ENCODE data around the gene SPTB.

Gene SPTB

GRCh38 chr14:64767215-64767964 is 112.3 kb downstream of the SPTB start:
- H3K4me3 ChIP-seq (replicated peaks in 1 of 2; ENCODE audit: low read depth in 2 of 2, low read length in 2 of 2), result no peak overlapping the region
- DNase-seq (ENCODE audit: low read depth in 2 of 2), result no peak
- no peak for TF ChIP-seq CTCF (IDR thresholded peaks at IDR 0.05; ENCODE audit: low read depth, low read length)

GRCh38 chr14:64766430-64767151 is 113.1 kb downstream of the SPTB start:
- no peak for TF ChIP-seq CTCF (IDR thresholded peaks at IDR 0.05; ENCODE audit: low read depth, low read length)
- H3K4me3 ChIP-seq (replicated peaks in 1 of 2; ENCODE audit: low read depth in 2 of 2, low read length in 2 of 2), result no peak overlapping the region
- DNase-seq (ENCODE audit: low read depth in 2 of 2), result no peak

- no peak for DNase-seq (ENCODE audit: low read depth in 2 of 2)
- no peak for TF ChIP-seq CTCF (IDR thresholded peaks at IDR 0.05; ENCODE audit: low read depth, low read length)
Measured at GRCh38 chr14:64765740-64766302, 113.9 kb downstream of the SPTB start.

GRCh38 chr14:64764641-64765520 is 114.8 kb downstream of the SPTB start:
- DNase-seq (ENCODE audit: low read depth in 2 of 2), result peak; percentile 71 to 81
- TF ChIP-seq CTCF (IDR thresholded peaks at IDR 0.05; ENCODE audit: low read depth, low read length), result peak; percentile 96
- H3K4me3 ChIP-seq (replicated peaks in 1 of 2; ENCODE audit: low read depth in 2 of 2, low read length in 2 of 2), result peak overlapping the region; percentile 15 to 30

More at GRCh38 chr14:64765740-64766302, 113.9 kb downstream of the SPTB start:
- H3K4me3 ChIP-seq (replicated peaks in 1 of 2; ENCODE audit: low read depth in 2 of 2, low read length in 2 of 2), result no peak overlapping the region

GRCh38 chr14:64763801-64764621 is 115.7 kb downstream of the SPTB start:
- no peak for TF ChIP-seq CTCF (IDR thresholded peaks at IDR 0.05; ENCODE audit: low read depth, low read length)
- H3K4me3 ChIP-seq (replicated peaks in 1 of 2; ENCODE audit: low read depth in 2 of 2, low read length in 2 of 2), result no peak overlapping the region
- DNase-seq (ENCODE audit: low read depth in 2 of 2), result peak; percentile 47 to 73
